Skeletal muscle satellite cell (primary cell): Measurements from ENCODE around the gene STX10.

Source experiments
- H3K27me3 ChIP-seq: 2 replicates; pipeline ENCODE4 v1.7.0; 2013; ENCODE audit warnings: low read length; ENCODE audit not compliant: control insufficient read depth, insufficient read depth
- H3K36me3 ChIP-seq: 2 replicates; pipeline ENCODE4 v1.7.0; 2013; ENCODE audit warnings: mild to moderate bottlenecking, control low read depth, low read length; ENCODE audit not compliant: insufficient read depth
- H3K4me1 ChIP-seq: 2 replicates; pipeline ENCODE4 v1.7.0; 2013; ENCODE audit warnings: low read length; ENCODE audit not compliant: control insufficient read depth, insufficient read depth
- H3K4me2 ChIP-seq: 2 replicates; pipeline ENCODE4 v1.7.0; 2013; ENCODE audit warnings: mild to moderate bottlenecking, low read length
- H3K4me3 ChIP-seq: 2 replicates; pipeline ENCODE4 v1.7.0; 2013; ENCODE audit warnings: low read length
- H3K9ac ChIP-seq: 2 replicates; pipeline ENCODE4 v1.7.0; 2013; ENCODE audit warnings: mild to moderate bottlenecking, low read depth, low read length, moderate library complexity
- H3K9me3 ChIP-seq: replicated peaks from 2 replicates; pipeline ENCODE4 v1.7.0; 2013; ENCODE audit warnings: mild to moderate bottlenecking, control low read depth, low read length

STX10 gene

DNA sequence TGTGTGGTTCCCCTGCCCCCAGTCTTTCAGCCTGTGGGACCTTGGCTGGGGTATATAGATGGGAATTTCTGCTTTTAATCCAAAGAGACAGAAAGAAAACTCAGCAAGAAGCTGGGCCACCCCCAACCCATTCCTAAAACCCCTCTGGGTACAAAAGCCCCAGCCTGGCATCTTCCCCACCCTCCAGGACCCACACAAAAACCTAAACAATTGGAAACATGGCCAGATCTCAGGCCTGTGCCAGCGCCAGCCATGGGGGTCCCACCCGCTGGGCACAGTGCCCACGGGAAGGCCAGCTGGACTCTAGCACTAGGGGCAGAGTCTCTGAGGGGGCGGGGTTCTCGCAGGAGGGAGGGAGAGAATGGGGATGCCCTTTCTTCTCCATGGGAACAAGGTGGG, 56.1 kb downstream of the STX10 start:
- H3K4me2 ChIP-seq, result no peak overlapping the region
- no peaks in the 10 kb centered on the region for H3K27me3 ChIP-seq
- no peak overlapping the region for H3K9ac ChIP-seq
- H3K4me1 ChIP-seq, result peaks cover 28% of the 10 kb centered on the region
- H3K9me3 ChIP-seq, result no peaks in the 10 kb centered on the region
- peaks cover 28% of the 10 kb centered on the region for H3K36me3 ChIP-seq
- H3K4me3 ChIP-seq, result no peak overlapping the region
